CD4-positive, alpha-beta T cell treated with Interleukin-4 for 4 hours (primary cell): Measurements from ENCODE around the gene CTNND2.

Experiments
- DNase-seq: peaks from one replicate; pipeline ENCODE4 v3.0.0-alpha.2; 2020

Gene CTNND2, protein sequence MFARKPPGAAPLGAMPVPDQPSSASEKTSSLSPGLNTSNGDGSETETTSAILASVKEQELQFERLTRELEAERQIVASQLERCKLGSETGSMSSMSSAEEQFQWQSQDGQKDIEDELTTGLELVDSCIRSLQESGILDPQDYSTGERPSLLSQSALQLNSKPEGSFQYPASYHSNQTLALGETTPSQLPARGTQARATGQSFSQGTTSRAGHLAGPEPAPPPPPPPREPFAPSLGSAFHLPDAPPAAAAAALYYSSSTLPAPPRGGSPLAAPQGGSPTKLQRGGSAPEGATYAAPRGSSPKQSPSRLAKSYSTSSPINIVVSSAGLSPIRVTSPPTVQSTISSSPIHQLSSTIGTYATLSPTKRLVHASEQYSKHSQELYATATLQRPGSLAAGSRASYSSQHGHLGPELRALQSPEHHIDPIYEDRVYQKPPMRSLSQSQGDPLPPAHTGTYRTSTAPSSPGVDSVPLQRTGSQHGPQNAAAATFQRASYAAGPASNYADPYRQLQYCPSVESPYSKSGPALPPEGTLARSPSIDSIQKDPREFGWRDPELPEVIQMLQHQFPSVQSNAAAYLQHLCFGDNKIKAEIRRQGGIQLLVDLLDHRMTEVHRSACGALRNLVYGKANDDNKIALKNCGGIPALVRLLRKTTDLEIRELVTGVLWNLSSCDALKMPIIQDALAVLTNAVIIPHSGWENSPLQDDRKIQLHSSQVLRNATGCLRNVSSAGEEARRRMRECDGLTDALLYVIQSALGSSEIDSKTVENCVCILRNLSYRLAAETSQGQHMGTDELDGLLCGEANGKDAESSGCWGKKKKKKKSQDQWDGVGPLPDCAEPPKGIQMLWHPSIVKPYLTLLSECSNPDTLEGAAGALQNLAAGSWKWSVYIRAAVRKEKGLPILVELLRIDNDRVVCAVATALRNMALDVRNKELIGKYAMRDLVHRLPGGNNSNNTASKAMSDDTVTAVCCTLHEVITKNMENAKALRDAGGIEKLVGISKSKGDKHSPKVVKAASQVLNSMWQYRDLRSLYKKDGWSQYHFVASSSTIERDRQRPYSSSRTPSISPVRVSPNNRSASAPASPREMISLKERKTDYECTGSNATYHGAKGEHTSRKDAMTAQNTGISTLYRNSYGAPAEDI (N-terminal part only)

GRCh38 chr5:11904265-11904906, at the start of gene CTNND2:
Gene CTNND2 (minus strand): TSS chr5:11904446. CDS start chr5:11903853, 593 bp downstream.
- no peak for DNase-seq

- DNase-seq, result no peak
Measured at GRCh38 chr5:11946317-11946716, 42.1 kb upstream of the CTNND2 start.

- no peak for DNase-seq
Measured at GRCh38 chr5:11941566-11941965, 37.3 kb upstream of the CTNND2 start.

GRCh38 chr5:11931638-11932037, 27.4 kb upstream of the CTNND2 start:
- no peak for DNase-seq

- DNase-seq, result no peak
Measured at GRCh38 chr5:11928909-11929308, 24.7 kb upstream of the CTNND2 start.

- DNase-seq, result no peak
Measured at GRCh38 chr5:11925701-11926100, 21.5 kb upstream of the CTNND2 start.

DNA sequence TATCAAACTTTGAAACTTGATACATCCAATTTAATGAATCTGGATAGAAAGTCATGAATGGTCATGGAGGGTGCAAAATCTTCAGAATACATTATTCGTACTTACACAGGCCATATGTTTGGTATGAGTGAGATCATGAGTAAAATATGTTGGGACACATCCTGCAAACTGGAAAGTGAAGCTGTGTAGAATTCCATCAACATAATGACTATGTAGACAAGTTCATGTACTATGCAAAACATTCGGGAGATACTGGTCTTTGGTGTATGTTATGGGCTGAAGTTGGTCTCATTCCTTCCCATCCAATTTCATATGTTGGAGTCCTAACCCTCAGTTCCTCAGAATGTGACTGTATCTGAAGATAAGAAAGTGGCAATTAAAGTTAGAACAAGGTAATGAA, 18.1 kb upstream of the CTNND2 start:
- DNase-seq, result no peak

GRCh38 chr5:11918463-11919045, 14.3 kb upstream of the CTNND2 start:
- DNase-seq, result no peak

DNA sequence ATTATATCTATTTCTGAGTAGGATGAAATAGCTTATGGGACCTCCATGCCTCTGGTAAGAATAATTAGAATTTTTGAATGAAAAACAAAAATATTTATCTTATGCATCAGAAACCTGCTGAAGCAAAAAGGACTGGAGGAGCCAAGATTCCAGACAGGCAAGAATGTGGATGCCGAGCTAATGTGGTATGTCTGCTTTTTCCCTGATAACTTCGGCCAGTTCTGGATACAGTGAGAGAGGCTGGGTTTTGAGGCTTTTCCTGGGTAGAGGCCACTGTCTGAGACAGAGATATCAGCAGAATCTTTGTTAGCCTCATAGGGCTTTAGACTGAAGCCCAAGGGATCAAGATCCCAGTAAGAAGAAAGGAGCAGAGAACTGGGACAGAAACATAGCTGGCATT, 5.2 kb upstream of the CTNND2 start:
- no peak for DNase-seq

DNA sequence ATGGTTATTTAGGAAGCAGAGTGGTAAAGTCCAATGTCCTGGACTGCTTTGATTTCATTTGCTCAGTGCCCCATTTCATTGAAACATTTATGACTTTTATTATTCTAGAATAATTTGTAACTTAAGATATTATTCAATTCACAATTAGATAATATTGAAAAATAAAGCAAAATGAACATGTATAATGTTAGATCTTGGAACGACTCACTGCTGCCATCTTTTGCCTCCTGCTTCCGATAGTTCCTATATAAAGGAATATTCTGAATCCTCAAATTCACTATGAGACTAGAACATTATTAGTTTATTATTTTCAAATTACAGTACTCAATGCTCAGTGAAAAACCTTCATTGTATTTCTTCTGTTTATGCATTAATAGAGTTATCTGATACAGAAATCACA, 2.3 kb upstream of the CTNND2 start:
- no peak for DNase-seq

DNA sequence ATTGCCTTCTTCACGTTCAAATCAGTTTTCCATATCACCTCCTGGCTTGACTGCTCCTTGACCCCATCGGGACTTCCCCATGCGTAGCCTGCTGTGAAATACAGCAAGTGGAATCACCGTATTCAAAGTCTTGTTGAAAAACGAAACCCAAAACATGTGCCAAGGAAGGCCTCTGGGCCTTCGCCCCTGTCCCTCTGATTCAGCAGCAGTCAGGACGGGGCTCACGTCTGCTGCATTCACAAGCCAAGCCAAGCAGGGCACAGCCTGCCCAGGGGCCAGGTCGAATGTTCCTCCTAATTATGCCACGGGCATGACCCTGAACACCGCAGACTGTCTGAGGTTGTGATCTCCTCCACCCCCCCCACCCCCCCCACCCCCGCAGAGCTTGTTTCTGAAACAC, 960 bp upstream of the CTNND2 start:
- no peak for DNase-seq

- no peak for DNase-seq
Measured at GRCh38 chr5:11903614-11904264, 507 bp downstream of the CTNND2 start.

GRCh38 chr5:11903121-11903613, 1.1 kb downstream of the CTNND2 start:
- DNase-seq, result no peak

DNA sequence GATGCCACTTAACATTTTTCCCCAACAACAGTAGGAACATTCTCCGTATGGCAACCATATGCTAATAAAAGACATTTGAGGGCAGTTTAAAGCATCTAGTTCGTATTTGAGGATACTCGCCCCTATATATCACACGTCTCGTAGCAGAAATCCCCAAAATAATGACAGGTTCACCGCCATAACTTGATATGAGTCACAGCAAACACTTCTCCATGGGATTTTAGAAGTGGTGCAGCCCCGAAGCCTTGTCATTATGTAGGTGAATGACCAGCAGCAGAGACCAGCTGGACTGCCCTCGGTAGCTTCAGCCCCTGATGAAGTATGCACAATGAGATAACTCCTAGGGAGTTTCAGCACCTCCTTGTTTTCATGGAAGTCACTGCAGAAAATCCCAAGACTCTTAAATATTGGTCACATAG, 2.0 kb downstream of the CTNND2 start:
- DNase-seq, result no peak

DNA sequence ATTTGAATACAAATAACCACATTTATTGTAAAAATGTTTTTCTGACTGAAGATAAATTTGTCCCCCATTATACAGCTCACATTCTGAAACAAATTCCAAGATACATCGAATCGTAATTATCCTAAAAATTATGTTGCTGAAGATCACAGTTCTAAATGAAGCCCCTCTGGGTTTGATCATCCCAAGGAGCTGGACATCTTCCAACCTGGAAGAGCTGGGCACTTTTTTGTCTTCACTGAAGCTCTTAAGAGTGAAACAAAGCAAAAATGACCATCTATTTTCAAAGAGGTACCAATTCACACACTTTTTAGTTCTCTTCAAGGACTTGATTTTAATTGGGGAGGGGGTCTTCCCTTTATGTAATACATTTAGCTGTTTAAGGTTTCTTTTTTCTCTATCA, 5.5 kb downstream of the CTNND2 start:
- no peak for DNase-seq

GRCh38 chr5:11897781-11898180, 6.5 kb downstream of the CTNND2 start:
- DNase-seq, result no peak

DNA sequence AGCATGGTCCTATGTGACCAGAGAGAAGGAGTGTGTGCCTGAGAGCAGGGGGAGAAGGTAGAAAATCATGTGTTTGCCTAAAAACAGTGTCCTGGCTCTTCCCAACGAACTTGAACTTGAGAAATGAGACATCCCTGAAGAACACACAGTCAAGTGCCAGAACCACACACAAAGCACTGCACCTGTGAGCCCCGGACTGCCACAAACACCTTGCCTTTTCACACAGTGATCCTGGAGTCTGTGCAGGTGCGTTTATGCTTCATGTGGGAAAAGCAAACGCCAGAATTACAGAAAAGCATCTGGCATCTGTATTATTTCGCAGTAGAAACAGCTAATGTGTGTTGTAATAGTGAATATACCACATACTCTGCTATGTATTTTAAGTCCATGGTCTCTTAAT, 9.3 kb downstream of the CTNND2 start:
- no peak for DNase-seq

DNA sequence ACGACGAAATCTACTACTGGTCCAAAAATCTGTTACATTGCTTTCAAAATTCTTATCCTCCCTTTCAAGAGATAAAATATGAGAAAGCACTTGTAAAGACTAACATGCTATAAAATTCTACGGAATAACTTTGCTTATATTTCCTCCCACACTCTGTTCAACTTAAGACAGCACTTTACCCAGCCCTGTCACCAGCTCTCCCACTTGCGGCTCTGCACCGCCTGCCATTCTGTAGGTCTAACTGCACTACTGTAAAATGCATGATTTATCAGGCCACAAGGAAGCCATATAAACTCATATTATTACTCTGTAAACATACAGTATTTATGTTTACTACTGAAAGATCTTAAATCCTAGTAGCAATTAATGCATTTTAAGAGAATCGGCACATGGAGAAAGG, 11.4 kb downstream of the CTNND2 start:
- no peak for DNase-seq

- DNase-seq, result no peak
Measured at GRCh38 chr5:11890777-11891176, 13.5 kb downstream of the CTNND2 start.

GRCh38 chr5:11888221-11888620, 16.0 kb downstream of the CTNND2 start:
- no peak for DNase-seq

DNA sequence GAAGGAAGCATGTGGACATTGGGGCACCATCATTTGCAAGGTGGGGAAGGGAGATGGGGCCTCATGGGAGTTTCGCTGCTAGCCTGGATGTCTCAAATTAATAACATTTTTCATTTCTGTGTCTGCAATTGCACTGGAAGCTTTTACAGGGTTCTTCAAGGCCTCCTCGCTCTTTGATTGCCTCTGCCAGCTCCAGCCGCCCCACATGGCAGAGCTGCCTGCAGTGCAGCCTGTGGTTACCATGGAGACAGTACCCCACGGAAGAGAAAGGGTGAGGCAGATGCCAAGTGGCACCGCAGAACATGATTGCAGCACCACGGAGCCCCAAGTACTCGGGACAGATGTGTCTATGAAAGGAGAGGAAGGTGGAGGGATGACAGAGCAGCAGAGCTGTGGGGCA, 25.4 kb downstream of the CTNND2 start:
- no peak for DNase-seq

- DNase-seq, result no peak
Measured at GRCh38 chr5:11873587-11873986, 30.7 kb downstream of the CTNND2 start.
